ENCODE data around the gene SPEN. TPM values are rescaled to one million over a fixed set of nuclear protein-coding genes. Genes with fewer than 3 reads are reported as not detected.

SPEN gene
- total and polyA plus RNA-seq, 9 of the 15 experiments (the other 6 are each of a cell fraction or from before 2014, with no cell fraction given): 5.7 to 87.5 (median 27.2) TPM

GRCh38 chr1:15847100-15847892, at the start of gene SPEN (continued):
- TF ChIP-seq THRA (IDR thresholded peaks at IDR 0.05) (no peak), SRSF3 (IDR thresholded peaks at IDR 0.05; ENCODE audit: insufficient read depth, low read length) (no peak), RBM25 (IDR thresholded peaks at IDR 0.05; ENCODE audit: low read depth, low read length, severe bottlenecking) (peak; percentile 66), HES1 (IDR thresholded peaks at IDR 0.05; ENCODE audit: low read depth) (no peak), HDAC1 (IDR thresholded peaks at IDR 0.05) (no peak; a peak in 1 of 4 replicates), SIN3B (IDR thresholded peaks at IDR 0.05; ENCODE audit: low read depth) (no peak), ZNF431 (CRISPR knock-in tag; IDR thresholded peaks at IDR 0.05) (no peak; the same call in 1 of the 2 replicates), KDM5B (IDR thresholded peaks at IDR 0.05; ENCODE audit: insufficient replicate concordance, low read depth, low read length) (peak; percentile 74), ZNF277 (CRISPR knock-in tag; IDR thresholded peaks at IDR 0.05; ENCODE audit: borderline replicate concordance) (0 out of 2 replicates have a peak, but pooled peaks have one; percentile 17), SREBF1 (IDR thresholded peaks at IDR 0.05; ENCODE audit: borderline replicate concordance, low read depth, low read length) (peak; percentile 91; the same call in 1 of the 2 replicates), PBX2 (CRISPR knock-in tag; IDR thresholded peaks at IDR 0.05; ENCODE audit: low read depth) (no peak), PBX2 (tag; conservative IDR thresholded peaks at IDR 0.05; ENCODE audit: low read depth) (no peak), CXXC5 (CRISPR knock-in tag; IDR thresholded peaks at IDR 0.05) (peak; percentile 96), SETDB1 (IDR thresholded peaks at IDR 0.05; ENCODE audit: low read length) (no peak), IRF2 (CRISPR knock-in tag; IDR thresholded peaks at IDR 0.05) (no peak), CAMTA2 (CRISPR knock-in tag; conservative IDR thresholded peaks at IDR 0.05) (no peak), ZNF785 (CRISPR knock-in tag; IDR thresholded peaks at IDR 0.05) (no peak), SMAD1 (IDR thresholded peaks at IDR 0.05; ENCODE audit: low read depth, low read length, partially characterized antibody) (no peak), E2F5 (CRISPR knock-in tag; IDR thresholded peaks at IDR 0.05) (no peak)

Measured in K562 (cell line).